HepG2 (cell line): Measurements from ENCODE around the gene CCT4. TPM values are rescaled to one million over a fixed set of nuclear protein-coding genes. Genes with fewer than 3 reads are reported as not detected.

Experiments
- ASH2L ChIP-seq: fragments of 300-600, 200-600 bp; sonication (generic); IDR thresholded peaks from 2 replicates; pipeline ENCODE4 v1.7.0; 2017; ENCODE audit warnings: low read depth, mild to moderate bottlenecking, moderate library complexity, mixed read lengths, low read length; ENCODE audit not compliant: insufficient read length
- CBFB ChIP-seq: sonication (generic); formaldehyde crosslinking; IDR thresholded peaks from 2 replicates; pipeline ENCODE4 v1.4.0; 2020; ENCODE audit warnings: missing genetic modification reagents
- CHD2 ChIP-seq: IDR thresholded peaks from 2 replicates; pipeline ENCODE4 v1.6.1; 2011; ENCODE audit warnings: low read depth, low read length, improper control_type of control experiment
- DZIP1 ChIP-seq: sonication (generic); formaldehyde crosslinking; IDR thresholded peaks from 2 replicates; pipeline ENCODE4 v1.5.0; 2020; ENCODE audit warnings: mild to moderate bottlenecking, missing genetic modification reagents
- HES4 ChIP-seq: sonication (generic); formaldehyde crosslinking; IDR thresholded peaks from 2 replicates; pipeline ENCODE4 v1.9.0; 2021; ENCODE audit warnings: mild to moderate bottlenecking, missing genetic modification reagents, borderline replicate concordance
- NFYB ChIP-seq: sonication (generic); formaldehyde crosslinking; IDR thresholded peaks from 2 replicates; pipeline ENCODE4 v1.4.0; 2020; ENCODE audit warnings: missing genetic modification reagents
- PLSCR1 ChIP-seq: sonication (generic); formaldehyde crosslinking; IDR thresholded peaks from 2 replicates; pipeline ENCODE4 v1.5.0; 2020; ENCODE audit warnings: missing genetic modification reagents, mild to moderate bottlenecking, borderline replicate concordance
- RFX5 ChIP-seq: IDR thresholded peaks from 2 replicates; pipeline ENCODE4 v1.6.1; 2011; ENCODE audit warnings: low read depth, low read length, improper control_type of control experiment
- SMAD1 ChIP-seq: sonication (generic); formaldehyde crosslinking; IDR thresholded peaks from 2 replicates; pipeline ENCODE4 v1.4.0; 2020; ENCODE audit warnings: missing genetic modification reagents, low read depth, mild to moderate bottlenecking, borderline replicate concordance
- SSRP1 ChIP-seq: IDR thresholded peaks from 2 replicates; pipeline ENCODE4 v1.6.1; 2016; ENCODE audit warnings: control low read depth
- TOPORS ChIP-seq: sonication (generic); formaldehyde crosslinking; IDR thresholded peaks from 2 replicates; pipeline ENCODE4 v1.8.0; 2023; ENCODE audit warnings: mild to moderate bottlenecking, missing genetic modification reagents
- USF2 ChIP-seq, 2 experiments: sonication (generic) in 1 of 2; formaldehyde crosslinking in 1 of 2; IDR thresholded peaks; 2 replicates each; pipeline versions ENCODE4 v1.5.1 to v1.6.1; 2011 to 2020; ENCODE audit warnings: borderline replicate concordance in 1 of 2, low read depth in 1 of 2, low read length in 1 of 2, mild to moderate bottlenecking in 1 of 2, missing genetic modification reagents in 1 of 2, moderate library complexity in 1 of 2
- ZFP36L2 ChIP-seq: sonication (generic); formaldehyde crosslinking; IDR thresholded peaks from 2 replicates; pipeline ENCODE4 v1.4.0; 2020; ENCODE audit warnings: missing genetic modification reagents
- ZNF589 ChIP-seq: sonication (generic); formaldehyde crosslinking; conservative IDR thresholded peaks from 2 replicates; pipeline ENCODE4 v1.8.0; 2022; ENCODE audit warnings: mild to moderate bottlenecking, moderate library complexity, missing genetic modification reagents
- ZNF761 ChIP-seq: sonication (generic); formaldehyde crosslinking; conservative IDR thresholded peaks from 2 replicates; pipeline ENCODE4 v1.4.0; 2020; ENCODE audit warnings: mild to moderate bottlenecking, missing genetic modification reagents
- ZNF773 ChIP-seq: sonication (generic); formaldehyde crosslinking; IDR thresholded peaks from 2 replicates; pipeline ENCODE4 v1.4.0; 2020; ENCODE audit warnings: missing genetic modification reagents, borderline replicate concordance
- ZXDC ChIP-seq: sonication (generic); formaldehyde crosslinking; IDR thresholded peaks from 2 replicates; pipeline ENCODE4 v1.5.0; 2020; ENCODE audit warnings: mild to moderate bottlenecking, missing genetic modification reagents
- polyA plus RNA-seq, 8 experiments: library from polyadenylated mRNA; depleted of rRNA in 3 of 8; stranded (reverse) in 7 of 8; unstranded in 1 of 8; fragments of >200 nt; fragmentation: Illumina TruSeq in 4 of 8; extraction: Trizol in 4 of 8; gene quantifications; 2 replicates each; pipeline versions ENCODE4 v1.2.1 to v1.2.3, GENCODE V29; 2011 to 2016; ENCODE audit warnings: low read depth in 4 of 8, missing spikeins in 1 of 8, mixed read lengths in 1 of 8; ENCODE audit not compliant: insufficient read depth in 1 of 8
- total RNA-seq, 5 experiments: library from RNA; depleted of rRNA; stranded (reverse); fragments of >200 nt; fragmentation: Illumina TruSeq; extraction: Trizol; gene quantifications; 2 replicates each; pipeline ENCODE4 v1.2.3, GENCODE V29; 2016; ENCODE audit warnings: low read depth in 1 of 5
- TF ChIP-seq, protein P1 (sequence below): sonication (generic); formaldehyde crosslinking; IDR thresholded peaks from 2 replicates; pipeline ENCODE4 v1.8.0; 2022; ENCODE audit warnings: mild to moderate bottlenecking, missing genetic modification reagents, moderate library complexity

Gene CCT4
- total and polyA plus RNA-seq, 2 of the 13 experiments (the other 11 are each of a cell fraction or from before 2014, with no cell fraction given), result 138 to 340 TPM

GRCh38 chr2:61905372-61906185 lies 17.1 kb upstream of the CCT4 start, which contains the start of gene COMMD1 (continued):
- TF ChIP-seq ZNF761 (peak; percentile 96), USF2 (IDR thresholded peaks at IDR 0.05; ENCODE audit: low read depth, low read length) (no peak), USF2 (CRISPR knock-in tag; IDR thresholded peaks at IDR 0.05; ENCODE audit: borderline replicate concordance) (no peak), PLSCR1 (no peak), SSRP1 (no peak), ZNF773 (peak; percentile 65; the same call in 1 of the 2 replicates), ASH2L (peak; percentile 85), ZFP36L2 (no peak), SMAD1 (no peak), TOPORS (CRISPR knock-in tag) (peak; percentile 55; the same call in 1 of the 2 replicates), CHD2 (peak; percentile 13; the same call in 1 of the 2 replicates), DZIP1 (CRISPR knock-in tag) (no peak), CBFB (CRISPR knock-in tag) (peak; percentile 93), HES4 (CRISPR knock-in tag) (peak; percentile 94), ZXDC (no peak; the same call in 1 of the 2 replicates), RFX5 (peak; percentile 92), ZNF589 (CRISPR knock-in tag) (no peak), NFYB (CRISPR knock-in tag) (0 out of 2 replicates have a peak, but pooled peaks have one; percentile 28)
- TF ChIP-seq, protein P1, sequence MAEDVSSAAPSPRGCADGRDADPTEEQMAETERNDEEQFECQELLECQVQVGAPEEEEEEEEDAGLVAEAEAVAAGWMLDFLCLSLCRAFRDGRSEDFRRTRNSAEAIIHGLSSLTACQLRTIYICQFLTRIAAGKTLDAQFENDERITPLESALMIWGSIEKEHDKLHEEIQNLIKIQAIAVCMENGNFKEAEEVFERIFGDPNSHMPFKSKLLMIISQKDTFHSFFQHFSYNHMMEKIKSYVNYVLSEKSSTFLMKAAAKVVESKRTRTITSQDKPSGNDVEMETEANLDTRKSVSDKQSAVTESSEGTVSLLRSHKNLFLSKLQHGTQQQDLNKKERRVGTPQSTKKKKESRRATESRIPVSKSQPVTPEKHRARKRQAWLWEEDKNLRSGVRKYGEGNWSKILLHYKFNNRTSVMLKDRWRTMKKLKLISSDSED (CRISPR knock-in tag), result no peak; the same call in 1 of the 2 replicates
